HG03571 (cell line): ENCODE data around the gene PTEN.
"Not testable (repeated sequence)": the region's sequence is repeated elsewhere in the genome, so short reads cannot be mapped to it uniquely, and the experiment has no call there.

ENCODE experiments used
- ATAC-seq: cut with Tn5 transposase; IDR thresholded peaks from one replicate; pipeline ENCODE4 v1.9.1; 2021; ENCODE audit not compliant: unreplicated experiment

PTEN gene

DNA sequence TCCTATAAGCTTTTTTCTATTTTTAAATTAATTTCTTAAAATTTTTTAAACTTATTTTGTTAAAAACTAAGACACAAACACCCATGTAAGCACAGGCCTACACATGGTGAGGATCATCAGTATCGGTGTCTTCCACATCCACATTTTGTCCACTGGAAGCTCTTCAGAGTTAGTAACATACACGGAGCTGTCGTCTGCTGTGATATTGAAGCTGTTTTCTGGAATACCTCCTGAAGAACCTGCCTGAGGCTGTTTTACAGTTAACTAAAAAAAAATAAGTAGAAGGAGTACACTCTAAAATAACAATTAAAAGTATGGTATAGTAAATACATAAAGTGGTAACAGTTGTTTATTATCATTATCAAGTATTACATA, 17.8 kb upstream of the PTEN start:
- no peak for ATAC-seq

- ATAC-seq = no peak
These were observed 17.4 kb upstream of the PTEN start for GRCh38 chr10:87846023-87846422.

GRCh38 chr10:87846711-87847110, 16.7 kb upstream of the PTEN start:
- ATAC-seq = not testable (repeated sequence)

DNA sequence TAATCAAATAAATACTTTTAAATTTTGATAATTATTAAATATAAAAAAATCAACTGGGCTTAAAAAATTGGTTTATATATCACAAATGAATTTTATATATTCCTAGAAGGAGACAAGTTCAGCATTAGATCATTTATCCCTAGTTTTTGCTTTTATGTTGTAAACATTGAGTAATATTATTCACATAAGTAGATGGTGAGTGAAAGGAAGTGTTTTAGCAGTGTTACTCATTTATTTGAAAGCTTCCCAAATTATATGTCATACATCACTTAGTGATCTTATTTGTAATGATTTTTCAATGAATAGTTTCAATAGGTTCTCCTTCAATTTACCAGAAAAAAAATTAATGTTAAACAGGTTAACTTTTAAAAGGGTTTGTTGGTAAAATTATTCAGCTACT, 15.9 kb upstream of the PTEN start:
- ATAC-seq = no peak

DNA sequence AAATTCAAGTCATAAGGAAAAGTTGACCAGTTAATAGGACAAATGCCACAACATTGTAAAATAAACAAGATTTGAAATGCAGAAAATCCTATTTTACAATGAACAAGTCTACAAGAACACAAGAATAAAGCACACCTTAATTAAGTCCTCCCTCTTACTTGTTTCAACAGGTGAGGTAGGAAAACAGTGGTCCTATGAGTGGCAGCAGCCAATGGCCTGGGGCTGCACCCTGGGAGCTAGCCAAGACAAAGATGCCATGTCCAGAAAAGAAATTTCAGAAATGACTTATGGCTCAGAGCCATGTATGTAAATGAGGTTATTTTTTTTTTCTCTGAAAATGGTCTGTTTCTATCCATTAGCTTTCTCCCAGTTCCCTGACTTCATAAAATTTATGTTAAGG, 14.4 kb upstream of the PTEN start:
- ATAC-seq = no peak

GRCh38 chr10:87850742-87851205, 12.7 kb upstream of the PTEN start:
- no peak for ATAC-seq

DNA sequence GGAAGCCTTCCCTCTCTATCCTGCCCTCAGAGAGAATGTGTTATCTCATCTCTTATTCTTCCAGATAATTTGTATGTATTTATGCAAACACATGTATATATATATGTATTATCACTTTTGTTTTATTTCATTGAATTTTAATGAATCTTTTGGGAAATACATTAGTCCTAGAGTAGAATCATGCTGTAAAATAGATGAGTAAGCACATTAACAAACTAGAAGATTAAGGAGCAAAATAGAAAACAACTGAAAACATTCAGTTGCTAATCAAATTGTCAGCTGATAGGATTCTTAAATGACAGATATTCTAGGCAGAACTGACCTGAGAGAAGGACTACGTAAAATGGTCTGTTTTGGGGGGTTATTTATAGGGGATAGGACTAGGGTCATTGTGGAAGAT, 11.3 kb upstream of the PTEN start:
- ATAC-seq = no peak

DNA sequence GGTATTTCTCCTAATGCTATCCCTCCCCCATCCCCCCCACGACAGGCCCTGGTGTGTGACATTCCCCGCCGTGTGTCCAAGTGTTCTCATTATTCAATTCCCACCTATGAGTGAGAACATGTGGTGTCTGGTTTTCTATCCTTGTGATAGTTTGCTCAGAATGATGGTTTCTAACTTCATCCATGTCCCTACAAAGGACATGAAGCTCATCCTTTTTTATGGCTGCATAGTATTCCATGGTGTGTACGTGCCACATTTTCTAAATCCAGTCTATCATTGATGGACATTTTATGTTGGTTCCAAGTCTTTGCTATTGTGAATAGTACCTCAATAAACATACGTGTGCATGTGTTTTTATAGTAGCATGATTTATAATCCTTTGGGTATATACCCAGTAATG, 8.2 kb upstream of the PTEN start:
- not testable (repeated sequence) for ATAC-seq

DNA sequence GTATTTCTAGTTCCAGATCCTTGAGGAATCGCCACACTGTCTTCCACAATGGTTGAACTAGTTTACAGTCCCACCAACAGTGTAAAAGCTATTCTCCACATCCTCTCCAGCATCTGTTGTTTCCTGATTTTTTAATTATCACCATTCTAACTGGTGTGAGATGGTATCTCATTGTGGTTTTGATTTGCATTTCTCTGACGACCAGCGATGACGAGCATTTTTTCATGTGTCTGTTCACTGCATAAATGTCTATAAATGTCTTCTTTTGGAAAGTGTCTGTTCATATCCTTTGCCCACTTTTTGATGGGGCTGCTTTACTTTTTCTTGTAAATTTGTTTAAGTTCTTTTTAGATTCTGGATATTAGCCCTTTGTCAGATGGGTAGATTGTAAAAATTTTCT, 7.8 kb upstream of the PTEN start:
- ATAC-seq = not testable (repeated sequence)

DNA sequence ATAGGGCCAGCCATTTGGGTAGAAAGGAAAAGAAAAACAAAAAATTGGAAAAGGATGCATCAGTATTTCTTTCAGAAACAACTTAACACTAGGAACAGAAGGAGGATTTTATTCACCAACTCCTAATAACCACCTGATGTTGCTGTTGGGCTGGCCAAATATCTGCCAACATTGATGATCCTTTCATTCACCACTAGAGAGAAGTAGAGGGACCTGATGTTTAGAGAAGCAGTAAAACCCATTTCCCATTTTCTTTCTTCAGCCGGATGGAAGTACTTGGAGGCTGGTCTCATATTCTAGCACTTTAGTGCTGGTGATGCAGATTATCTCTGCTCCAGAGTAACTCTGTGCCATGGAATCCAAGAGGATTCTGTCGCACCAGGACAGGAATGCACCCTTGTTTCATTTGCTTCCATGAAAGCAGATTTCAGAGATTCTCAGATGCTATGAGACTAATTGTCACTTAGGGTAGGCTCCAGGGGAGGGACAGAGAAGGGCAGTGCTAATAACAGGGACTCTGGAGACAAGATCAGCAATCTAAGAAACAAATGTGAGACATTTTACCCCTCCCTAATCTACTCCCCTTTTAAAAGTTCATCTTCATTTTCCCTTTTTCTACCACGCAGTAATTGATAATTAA, 3.1 kb upstream of the PTEN start:
- ATAC-seq = no peak

DNA sequence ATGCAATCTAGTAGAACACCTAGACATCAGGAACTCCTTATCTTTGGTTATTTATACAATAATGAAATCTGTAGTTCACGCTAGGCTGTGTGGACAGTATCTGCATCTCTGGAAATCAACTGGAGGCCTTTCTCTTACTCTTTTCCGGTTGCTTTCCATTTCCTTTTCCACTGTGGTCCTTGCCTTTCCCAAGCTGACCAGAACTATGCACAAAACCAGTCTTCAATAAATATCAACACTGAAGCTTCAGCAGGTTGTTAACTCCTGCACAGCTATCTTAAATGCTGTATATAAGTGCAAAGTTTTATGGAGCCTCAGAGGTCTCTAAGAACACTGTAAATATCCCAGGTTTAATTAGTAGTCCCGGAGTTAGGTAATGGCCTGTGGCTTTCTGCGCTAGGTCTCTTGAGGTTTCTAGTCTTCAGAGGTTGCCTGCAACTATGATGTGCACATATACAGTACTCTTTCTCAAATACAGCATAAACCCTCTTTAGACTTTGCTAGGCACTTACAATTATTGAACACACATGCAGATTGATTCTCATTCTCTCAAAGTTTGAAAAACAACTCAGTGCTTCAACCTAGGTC, 2.5 kb upstream of the PTEN start:
- ATAC-seq = no peak

DNA sequence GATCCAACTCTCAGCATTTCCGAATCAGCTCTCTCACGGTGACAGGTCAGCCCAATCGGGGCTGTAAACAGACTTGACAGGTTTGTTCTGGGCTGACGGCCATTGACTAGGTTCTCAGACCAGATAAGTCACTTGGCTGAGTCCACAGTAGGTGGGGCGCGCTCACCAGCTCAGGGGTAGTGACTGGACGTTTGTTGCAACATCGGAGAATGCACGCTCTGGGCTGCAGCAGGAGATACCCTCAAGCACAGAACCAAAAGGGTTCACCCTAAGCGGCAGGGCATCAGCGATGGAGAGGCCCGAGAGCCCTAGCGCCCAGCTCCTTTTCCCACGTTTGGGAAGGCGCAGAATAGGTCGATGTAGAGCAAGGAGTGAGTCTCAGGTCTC, 1.9 kb upstream of the PTEN start:
- no peak for ATAC-seq

DNA sequence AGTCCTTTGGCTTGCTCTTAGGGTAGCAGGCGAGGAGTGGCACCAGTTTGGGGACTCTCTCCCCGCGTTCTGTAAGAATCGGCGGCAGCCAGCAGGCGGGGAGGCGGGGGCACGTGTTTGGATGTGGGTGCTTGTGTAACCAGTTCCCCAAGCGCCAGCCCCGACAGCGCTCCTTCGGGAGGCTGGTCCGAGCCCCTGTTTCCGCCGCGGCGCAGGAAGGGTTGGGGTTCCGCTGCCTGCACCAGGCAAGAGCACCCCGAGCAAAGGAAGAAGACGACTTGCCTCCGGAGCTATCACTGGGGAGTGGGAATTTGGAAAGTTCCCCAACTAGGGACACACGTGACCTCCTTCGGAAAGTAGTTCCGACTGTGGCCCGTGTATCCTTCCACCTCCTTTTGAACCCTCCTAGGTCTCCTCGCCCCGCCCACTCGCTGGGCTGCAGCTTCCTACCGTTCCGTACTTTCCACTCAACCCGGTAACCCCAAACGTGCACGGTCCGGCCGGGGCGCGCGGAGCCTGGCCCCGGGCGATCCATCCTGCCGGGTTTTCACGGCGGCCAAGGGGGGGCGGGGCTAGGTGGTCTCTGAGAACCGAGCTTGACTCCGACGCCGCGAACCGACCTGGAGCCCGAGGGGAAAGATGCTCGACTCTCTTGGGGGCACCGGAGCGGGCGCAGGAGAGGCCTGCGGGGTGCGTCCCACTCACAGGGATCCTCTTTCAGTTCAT, 1.3 kb upstream of the PTEN start:
- ATAC-seq = peak; percentile 40

GRCh38 chr10:87862679-87863052, 759 bp upstream of the PTEN start:
- ATAC-seq = peak; percentile 2

DNA sequence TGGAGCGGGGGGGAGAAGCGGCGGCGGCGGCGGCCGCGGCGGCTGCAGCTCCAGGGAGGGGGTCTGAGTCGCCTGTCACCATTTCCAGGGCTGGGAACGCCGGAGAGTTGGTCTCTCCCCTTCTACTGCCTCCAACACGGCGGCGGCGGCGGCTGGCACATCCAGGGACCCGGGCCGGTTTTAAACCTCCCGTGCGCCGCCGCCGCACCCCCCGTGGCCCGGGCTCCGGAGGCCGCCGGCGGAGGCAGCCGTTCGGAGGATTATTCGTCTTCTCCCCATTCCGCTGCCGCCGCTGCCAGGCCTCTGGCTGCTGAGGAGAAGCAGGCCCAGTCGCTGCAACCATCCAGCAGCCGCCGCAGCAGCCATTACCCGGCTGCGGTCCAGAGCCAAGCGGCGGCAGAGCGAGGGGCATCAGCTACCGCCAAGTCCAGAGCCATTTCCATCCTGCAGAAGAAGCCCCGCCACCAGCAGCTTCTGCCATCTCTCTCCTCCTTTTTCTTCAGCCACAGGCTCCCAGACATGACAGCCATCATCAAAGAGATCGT, 598 bp downstream of the PTEN start:
- not testable (repeated sequence) for ATAC-seq

GRCh38 chr10:87864496-87865059, 1.2 kb downstream of the PTEN start:
- ATAC-seq = no peak

- ATAC-seq = no peak
These were observed 1.9 kb downstream of the PTEN start for GRCh38 chr10:87865241-87865881.

GRCh38 chr10:87866412-87866974, 3.1 kb downstream of the PTEN start:
- no peak for ATAC-seq

- ATAC-seq = no peak
These were observed 4.0 kb downstream of the PTEN start for GRCh38 chr10:87867453-87867852.

DNA sequence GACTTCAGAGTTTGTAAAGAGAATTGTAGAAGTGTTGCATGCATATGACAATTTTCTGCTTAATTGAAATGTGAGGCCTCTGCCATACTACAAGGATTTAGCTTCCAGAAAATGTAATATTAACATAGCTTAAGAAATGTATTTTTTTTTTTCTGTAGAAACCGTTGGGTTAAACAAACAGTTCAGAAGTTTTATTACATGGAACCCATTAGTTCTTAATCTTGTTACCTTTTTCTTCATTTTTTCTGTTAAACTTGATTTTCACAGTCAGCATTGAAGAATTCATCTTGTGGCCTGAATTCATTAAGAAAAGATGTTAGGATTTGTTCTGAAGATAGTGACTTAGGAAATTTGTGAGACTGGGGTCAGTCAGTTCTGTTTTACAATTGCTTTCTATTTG, 4.9 kb downstream of the PTEN start:
- ATAC-seq = no peak

DNA sequence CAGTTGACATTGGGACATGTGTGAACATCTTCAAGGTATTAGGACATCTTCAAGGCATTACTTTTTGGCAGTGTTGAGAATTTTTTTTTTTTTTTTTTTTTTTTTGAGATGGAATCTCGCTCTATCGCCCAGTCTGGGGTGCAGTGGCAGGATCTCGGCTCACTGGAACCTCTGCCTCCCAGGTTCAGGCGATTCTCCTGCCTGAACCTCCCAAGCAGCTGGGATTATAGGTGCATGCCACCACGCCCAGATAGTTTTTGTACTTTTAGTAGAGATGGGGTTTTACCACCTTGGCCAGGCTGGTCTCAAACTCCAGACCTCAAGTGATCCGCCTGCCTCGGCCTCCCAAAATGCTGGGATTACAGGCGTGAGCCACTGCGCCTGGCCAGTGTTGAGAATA, 5.7 kb downstream of the PTEN start:
- not testable (repeated sequence) for ATAC-seq
